Kidney tubule cell (primary cell): ENCODE measurements around the gene B4GALNT4.
"Not testable (repeated sequence)": the region's sequence is repeated elsewhere in the genome, so short reads cannot be mapped to it uniquely, and the experiment has no call there.

Experiments used
- DNase-seq: peaks from one replicate; pipeline ENCODE4 v3.0.0-alpha.2; 2018; ENCODE audit warnings: low spot score

Gene B4GALNT4

DNA sequence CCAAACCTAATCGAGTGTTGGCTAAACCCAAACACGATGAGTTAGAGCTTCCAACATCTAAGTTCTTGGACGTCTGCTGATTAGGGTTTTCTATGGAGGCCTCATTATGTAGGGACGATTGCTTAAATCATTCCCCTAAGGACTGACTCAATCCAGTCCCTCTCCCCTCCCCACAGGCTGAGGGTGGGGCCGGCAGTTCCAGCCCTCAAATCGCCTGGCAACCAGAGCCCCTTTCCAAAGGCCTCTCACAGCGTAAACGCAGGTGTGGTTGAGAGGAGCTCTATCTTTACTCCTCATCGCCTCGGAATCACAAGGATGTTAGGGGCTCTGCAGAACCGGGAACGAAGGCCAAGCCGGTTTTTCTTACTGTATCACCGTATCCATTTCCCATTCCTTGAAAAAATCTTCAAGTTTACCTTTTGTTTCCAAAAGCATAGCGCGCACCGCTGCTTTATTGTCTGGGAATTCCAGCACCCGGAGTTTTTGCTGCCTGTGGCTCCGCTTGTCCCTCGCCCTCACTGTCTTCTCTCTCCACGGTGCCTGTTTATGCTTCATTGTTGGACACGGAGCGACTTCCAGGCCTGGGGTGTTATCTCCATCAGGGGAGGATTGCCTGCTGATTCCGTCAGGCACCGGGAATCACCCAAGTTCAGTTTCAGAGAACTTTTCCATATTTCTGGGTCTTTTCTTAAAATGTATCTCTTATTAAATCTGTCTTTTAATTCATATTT, 34.9 kb upstream of the B4GALNT4 start:
- DNase-seq, result no peak

DNA sequence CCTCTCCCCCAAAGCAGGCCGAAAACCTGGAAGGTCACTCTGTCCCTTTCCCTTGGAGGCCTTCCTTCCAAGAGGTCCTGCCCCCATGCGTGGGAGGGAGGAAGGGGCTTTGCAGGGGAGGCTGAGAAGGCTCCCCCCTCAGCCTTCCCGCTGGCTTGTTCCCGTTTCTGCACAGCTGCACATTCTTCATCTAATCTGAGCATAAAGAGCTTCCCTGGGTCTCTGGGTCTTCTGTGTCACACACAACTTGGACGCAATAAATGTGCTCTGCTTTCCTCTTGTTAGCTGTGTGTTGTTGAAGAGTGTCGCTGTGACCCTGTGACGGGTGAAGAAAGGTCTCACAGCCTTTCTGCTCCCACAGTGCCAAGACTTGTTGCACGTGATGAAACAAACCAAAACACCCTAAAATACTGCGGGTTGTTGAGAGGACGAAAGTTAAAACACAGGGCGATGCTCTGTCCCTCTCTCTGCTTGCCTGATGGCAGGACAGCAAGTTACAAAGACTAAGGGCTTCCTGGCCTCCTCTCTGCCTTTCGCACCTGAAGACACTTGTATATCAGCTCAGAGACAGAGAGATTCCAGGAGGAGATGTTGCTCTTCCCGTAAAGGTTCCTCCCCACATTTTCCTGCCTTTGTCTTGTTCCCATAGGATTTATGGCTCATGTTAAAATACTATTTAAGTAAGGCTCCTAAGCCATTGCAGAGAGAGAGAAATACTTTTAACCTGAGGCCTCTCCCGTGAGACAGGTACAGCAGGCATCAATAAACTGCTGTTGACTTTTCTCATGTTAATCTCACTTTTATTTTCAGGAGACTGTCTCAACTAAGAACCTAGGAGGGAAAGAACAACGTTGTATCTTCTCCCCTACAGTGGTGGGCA, 33.3 kb upstream of the B4GALNT4 start:
- no peak for DNase-seq

DNA sequence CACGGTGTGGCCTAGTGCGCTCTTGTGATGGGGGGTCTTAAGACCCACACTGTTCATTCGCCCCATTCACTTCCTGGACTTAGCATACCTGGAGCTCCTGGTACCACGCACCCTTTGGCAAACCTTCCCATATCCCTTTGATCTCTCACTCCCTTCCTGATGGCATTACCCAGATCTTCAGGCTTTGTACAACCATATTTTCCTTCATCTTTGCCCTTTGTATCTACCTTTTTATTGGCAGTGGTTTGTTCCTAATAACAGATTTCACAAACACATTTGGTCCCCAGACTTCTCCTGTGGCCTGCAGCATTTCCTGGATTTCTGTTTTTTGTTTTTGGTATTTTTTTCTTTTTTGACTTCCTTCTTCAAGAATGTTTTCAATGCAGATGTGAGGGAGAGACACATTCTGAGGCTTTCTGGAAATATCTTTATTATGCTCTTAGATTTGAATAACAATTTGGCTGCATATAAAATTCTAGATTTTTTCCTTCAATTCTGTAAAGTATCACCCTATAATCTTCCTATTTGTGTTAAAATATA, 32.6 kb upstream of the B4GALNT4 start:
- DNase-seq, result no peak

DNA sequence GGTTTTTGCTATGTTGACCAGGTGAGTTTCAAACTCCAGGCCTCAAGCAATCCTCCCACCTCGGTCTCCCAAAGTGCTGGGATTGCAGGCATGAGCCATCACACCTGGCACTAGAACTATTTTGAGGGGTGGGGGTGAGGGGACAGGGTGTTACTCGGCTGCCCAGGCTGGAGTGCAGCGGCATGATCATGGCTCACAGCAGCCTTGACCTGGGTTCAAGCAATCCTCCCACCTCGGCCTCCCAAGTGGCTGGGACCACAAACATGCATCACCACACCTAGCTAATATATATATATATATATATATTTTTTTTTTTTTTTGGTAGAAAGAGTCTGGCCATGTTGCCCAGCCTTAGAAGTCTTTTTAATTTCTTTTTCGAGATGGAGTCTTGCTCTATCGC, 31.6 kb upstream of the B4GALNT4 start:
- DNase-seq, result no peak

DNA sequence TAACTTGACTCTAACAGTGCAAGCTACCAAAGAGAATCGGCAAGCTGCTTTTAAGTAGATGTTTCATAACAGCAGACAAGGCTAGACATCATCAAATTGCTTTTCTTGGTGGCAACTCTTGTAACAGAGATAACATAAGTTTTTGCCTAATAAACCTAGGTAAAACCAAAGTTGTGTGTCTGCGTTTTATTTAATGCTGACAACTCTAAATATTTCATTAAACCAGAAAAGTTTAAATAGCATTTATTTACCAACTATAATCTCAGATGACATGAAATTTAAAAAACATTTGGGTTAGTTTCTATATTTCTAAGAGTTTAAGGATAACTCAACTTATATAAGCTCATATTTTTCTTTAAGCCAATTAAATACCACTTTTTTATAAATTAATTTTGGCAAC, 29.3 kb upstream of the B4GALNT4 start:
- DNase-seq, result no peak

DNA sequence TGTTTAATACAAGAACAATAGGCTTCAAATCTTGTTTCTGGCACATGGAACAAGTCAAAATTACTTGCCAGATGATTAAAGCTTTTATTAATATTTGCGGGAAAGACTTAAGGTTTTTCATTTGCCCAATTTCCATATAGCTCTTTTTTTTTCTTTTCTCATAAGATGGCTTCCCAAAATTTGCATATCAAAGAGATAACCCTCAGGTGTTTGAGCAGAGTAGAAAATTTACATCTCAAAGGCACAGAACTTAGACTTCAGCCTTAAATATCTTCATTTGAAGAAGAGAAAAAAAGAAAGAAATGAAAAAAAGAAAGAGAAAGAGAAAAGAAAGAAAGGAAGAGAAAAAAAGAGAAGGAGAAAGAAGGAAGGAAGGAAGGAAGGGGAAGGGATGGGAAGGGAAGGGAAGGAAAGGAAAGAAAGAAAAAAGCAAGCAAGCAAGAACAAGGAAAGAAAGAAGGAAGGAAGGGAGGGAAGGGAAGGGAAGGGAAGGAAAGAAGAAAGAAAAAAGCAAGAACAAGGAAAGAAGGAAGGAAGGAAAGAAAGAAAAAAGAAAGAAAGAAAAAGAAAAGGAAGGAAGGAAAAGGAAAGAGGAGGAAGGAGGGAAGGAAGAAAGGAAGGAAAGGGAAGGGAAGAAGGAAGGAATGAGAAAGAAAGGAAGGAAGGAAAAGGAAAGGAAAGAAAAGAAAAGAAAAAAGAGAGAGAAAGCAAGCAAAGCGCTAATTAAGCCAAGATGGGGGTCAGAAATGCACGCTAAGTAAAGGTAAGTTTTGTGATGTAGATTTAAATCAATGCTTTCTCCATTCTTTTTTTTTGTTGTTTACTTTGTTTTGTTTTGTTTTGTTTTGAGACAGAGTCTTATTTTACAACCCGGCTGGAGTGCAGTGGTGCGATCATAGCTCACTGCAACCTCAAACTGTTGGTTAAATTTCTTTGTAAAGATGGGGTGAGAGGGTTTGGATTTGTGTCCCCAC, 28.5 kb upstream of the B4GALNT4 start:
- no peak for DNase-seq

DNA sequence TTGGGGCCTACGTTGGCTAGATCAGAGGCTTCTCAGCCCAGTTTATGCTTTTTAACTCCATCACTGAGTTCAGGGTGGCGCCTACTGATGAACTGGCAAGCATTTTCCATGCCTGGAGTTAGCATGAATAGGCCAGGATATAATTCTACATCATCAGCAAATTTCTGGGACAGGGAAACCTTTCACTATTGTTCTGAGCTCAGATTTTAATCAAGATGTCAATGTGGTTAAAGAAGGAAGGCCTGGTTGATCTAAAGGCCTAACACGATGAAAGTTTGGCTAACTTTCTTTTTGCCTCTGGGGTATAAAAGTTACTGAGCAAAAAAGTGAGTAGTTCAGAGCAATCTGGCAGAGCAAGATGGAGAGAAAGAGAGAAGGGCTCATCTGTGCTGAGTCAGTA, 27.0 kb upstream of the B4GALNT4 start:
- DNase-seq, result no peak

DNA sequence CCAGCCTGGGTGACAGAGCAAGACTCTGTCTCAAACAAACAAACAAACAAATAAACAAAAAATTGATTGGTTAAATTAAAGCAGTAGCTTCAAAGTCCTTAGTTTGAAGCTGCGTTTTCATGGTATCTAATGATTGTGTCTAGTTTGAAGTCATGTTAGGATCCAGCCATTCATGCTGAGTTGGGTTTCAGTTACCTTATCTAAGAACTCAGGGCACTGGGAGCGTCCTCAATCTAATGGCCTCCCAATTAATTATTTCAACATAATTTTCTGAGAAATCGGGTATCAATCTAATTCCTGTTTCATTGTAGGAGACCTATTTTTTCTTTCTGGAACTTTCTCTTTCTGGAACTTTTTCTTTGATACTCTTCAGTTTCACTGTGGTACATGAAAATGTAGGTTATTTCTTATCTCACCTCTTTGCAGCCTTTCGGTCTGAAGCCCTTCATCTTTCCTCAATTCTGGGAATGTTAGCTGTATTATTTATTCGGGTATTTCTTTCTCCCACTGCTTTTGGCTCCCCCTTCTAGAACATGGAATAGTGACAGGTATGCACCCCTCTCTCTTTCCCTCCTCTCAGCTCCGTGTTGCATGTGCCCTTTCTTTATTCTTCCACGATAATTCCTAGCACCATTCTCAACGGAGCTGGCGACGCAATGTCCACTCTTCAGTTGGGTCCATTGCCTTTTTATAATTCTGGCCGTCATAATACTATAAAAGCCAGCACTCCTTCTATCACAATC, 24.3 kb upstream of the B4GALNT4 start:
- DNase-seq, result no peak

DNA sequence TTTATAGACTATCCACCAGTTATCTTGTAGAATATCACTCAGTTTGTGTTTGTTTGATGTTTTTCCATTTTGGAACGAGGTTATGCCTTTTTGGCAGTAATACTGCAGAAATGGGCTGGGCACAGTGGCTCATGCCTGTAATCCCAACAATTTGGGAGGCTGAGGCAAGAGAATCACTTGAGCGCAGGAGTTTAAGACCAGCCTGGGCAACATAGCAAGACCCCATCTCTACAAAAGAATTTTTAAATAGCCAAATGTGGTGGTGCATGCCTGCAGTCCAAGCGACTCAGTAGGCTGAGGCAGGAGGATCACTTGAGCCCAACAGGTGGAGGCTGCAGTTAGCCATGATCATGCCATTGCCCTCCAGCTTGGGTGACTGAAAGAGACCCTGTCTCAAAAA, 22.8 kb upstream of the B4GALNT4 start:
- no peak for DNase-seq

DNA sequence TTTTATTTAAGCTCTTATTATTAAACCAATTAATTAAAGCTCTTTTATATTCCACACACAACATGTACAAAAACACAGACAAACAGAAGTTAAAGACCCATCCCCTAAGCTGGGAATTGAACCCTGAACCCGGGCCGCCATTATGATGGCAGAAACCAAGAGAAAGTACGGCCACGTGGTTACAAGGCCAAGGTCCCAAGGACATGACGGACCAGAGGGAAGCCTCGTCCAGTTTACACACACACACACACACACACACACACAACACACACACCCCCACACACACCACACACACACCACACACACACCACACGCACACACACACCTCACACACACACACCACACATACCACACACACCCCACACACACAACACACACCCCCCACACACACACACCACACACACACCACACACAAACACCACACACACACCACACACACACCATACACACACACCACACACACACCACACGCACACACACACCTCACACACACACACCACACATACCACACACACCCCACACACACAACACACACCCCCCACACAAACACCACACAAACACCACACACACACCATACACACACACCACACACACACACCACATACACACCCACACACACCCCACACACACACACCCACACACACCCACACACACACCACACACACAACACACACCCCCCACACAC, 19.9 kb upstream of the B4GALNT4 start:
- not testable (repeated sequence) for DNase-seq

DNA sequence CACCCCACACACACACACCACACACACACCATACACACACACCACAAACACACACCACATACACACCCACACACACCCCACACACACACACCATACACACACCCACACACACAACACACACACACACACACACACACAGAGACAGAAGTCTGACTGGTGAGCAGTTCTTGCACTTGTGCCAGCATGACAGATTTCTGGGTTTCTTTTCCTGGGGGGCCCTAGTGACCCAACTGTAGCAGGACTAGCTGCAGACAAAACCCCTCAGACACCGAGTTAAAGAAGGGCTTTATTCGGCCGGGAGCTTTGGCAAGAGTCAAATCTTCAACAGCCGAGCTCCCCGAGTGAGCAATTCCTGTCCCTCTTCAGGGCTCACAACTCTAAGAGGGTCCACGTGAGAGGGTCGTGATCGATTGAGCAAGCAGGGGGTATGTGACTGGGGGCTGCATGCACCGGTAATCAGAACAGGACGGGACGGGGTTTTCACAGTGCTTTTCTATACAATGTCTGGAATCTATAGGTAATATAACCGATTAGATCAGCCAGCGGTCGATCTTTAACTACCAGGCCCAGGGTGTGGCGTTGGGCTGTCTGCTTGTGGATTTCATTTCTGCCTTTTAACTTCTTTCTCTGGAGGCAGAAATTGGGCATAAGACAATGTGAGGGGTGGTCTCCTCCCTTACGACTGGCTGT, 19.1 kb upstream of the B4GALNT4 start:
- not testable (repeated sequence) for DNase-seq

DNA sequence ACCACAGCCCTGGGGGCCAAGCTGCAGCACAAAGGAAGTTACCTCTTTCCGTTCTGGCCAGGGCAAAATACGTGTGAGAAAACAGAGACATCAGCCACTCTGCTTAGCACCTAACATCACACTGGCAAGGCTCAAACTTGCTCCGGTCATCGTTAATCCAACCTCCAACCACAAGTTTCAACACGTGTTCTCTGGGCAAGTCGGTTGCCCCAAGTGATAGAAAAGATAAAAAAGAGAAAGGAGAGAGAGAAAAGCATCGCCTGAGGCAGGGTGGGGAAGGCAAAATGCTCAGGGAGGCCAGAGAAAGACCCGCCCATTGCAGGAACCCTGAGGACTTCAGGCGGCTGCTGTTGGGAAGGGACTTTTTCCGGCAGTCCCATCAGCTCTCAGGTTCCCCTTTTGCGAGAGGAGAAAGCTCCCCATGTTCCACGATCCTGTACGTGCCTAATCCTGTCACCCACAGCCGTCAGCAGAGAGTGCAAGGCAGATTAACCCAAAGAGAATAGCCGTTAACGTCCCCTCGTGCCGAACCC, 18.5 kb upstream of the B4GALNT4 start:
- DNase-seq, result no peak

DNA sequence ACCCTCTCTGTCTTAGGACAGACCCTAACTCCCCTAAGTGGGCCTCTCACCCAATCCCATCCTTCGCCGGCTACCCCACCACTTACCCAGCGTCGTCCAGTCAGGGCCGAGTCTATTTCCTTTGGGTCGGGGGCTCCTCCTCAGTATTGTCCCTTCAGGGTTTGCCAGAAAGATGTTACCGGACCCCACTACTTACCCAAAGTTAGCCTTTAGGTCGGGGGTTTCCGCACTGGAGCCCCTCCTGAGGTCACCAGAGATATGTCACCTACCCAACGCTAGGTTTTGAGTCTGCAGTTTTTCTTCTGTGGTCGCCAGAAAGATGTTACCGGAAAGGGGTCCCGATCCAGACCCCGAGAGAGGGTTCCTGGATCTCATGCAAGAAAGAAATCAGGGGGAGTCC, 17.9 kb upstream of the B4GALNT4 start:
- no peak for DNase-seq

DNA sequence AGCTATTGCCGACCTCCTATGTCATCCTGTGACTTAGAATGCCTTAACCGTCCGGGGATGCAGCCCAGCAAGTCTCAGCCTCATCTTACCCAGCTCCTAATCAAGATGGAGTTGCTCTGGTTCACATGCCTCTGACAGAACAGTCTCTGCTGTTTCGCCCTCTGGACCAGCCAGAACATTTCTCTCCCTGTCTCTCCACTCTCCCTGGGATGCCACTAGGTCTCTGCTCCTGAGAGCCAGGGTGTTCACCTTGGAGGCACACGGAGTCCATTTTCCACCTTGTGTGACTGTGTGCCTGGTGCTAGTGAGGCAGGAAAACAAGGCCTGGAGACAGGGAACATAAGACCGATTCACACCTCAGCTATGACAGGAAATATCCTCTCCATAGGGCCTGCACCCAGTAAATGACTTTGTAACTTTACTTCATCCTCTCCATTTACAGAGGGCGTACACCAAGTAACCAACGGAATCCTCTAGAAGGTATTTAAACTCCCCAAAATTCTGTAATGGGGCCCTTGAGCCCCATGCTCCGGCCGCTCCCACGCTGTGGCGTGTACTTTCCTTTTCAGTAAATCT, 16.8 kb upstream of the B4GALNT4 start:
- no peak for DNase-seq

DNA sequence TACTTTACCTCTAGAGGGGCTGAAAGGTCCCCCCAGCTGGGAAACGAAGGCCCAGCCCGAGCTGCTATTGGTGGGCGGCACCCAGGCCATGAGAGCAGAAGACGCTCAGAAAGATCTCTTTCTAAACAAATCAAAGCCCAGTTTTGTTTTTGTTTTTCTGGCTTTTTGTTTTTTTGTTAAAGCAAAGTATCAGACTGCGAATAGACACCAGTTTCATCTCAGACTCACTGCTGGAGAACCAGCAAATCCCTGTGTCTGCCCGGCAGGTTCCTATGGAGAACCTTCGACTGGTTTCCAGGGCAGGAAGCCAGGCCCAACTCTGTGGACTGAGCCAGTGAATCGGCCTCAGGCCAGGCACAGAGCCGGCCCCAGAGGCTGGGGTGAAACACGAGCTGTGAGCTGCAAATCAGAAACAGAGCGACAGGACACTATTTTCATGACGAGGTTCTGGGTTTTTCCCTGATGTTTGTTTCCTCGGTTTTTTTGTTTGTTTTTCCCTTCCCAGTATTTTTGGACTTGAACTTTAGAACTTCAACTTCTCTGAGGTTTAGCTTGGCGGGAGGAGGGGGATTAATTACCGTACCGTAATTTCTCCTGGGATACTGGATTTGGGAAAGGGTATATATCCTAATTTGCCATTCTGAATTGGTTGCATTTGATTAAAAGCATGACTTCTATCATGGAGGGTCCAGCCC, 16.0 kb upstream of the B4GALNT4 start:
- DNase-seq, result peak; percentile 45

DNA sequence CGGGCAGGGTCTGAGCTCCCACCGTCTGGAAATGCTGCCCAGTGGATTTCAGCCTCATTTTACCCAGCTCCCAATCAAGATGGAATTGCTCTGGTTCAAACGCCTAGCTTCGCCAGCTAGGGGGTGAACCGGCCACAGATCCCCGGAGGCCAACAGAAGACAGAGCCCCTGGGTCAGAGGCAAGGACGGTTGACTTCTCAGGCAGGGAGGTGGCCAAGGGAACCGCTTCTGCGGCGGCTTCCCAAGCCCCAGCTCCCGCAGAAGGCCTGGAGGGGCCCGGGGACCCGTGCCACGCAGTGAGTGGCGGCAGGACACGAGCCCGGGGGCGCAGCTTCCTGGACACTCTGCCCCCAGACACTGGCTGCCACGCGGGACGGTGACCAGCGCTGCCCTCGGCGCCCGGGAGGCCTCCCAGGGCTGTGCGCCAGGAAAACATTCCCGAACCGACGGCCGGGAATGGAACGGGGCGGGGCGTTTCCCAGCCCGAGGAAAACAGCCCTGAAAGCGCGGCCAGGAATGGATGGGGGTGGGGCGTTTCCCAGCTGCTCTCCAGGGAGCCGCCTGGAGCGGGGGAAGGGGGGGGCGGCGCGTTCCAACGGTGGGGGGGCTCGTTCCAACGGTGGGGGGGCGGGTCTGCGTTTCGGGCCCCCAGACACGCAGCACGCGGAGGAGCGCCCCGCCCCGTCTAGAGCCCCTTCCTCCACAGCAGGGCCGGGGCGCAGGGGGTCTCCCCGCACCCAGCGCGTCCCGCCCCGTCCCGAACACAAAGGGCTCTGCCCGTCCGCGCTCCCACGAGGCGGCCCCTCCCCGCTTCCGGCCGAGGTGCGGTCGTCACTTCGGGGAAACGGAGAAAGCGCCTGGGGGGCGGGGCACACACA, 13.5 kb upstream of the B4GALNT4 start:
- peak; percentile 87 for DNase-seq

DNA sequence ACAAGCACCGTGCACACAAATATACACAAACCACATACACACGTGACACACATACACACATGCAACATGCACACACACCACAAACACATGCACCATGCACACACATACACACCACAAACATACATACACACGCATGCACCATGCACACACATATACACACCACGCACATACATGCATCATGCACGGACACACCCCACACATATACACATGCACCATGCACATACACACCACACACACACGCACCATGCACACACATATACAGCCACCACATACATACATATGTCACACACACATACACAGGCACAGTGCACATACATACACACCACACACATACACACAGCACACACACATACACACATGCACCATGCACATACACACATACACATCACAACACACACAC, 12.7 kb upstream of the B4GALNT4 start:
- DNase-seq, result no peak

DNA sequence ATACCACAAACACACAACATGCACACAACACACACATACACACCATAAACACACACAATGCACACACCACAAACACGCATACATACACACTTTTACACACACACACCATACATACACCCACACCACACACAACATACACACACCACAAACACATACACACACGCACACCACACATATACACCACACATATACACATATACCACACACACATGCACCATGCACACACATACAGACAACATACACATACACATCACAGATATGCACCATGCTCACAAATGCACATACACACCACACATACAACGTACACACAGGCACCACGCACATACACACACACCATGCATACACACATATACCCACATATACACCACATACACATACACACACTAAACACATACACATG, 11.7 kb upstream of the B4GALNT4 start:
- no peak for DNase-seq
